HCT116 (cell line): ENCODE measurements around the gene RGS10. TPM values are rescaled to one million over a fixed set of nuclear protein-coding genes. Genes with fewer than 3 reads are reported as not detected.

ENCODE experiments used
- ATAC-seq: fragments of 200-7000 bp; cut with Tn5 transposase; 2 replicates; pipeline ENCODE4 v1.9.1; 2020; ENCODE audit warnings: mild to moderate bottlenecking, moderate library complexity
- BruUV-seq: library from RNA; stranded (reverse); fragments of 400-500 nt; replicated peaks from 2 replicates; lab custom pipeline; 2021; lab: Mats Ljungman, UMichigan
- CTCF ChIA-PET: fragments of 300-600 bp; sonication (Branson Sonifier 250); formaldehyde crosslinking; loops from one replicate; lab custom pipeline; 2021; ENCODE audit warnings: antibody characterized with exemption; lab: Charles Lee
- POLR2A ChIA-PET: fragments of 300-600, 350-600 bp; sonication (Branson Sonifier 250); formaldehyde crosslinking; loops from one replicate; lab custom pipeline; 2021; ENCODE audit warnings: antibody characterized with exemption; lab: Charles Lee
- RAD21 ChIA-PET, 2 experiments: fragments of 300-600 bp; sonication (Branson Sonifier 250); formaldehyde crosslinking; loops; one replicate each; lab custom pipeline; 2023; ENCODE audit warnings: low total read pairs in 2 of 2; ENCODE audit not compliant: uncharacterized antibody in 2 of 2, unreplicated experiment in 2 of 2, low non-redundant PET in 1 of 2; lab: Charles Lee
- DNase-seq: peaks from one replicate; pipeline ENCODE4 v3.0.0-alpha.2; 2010; ENCODE audit warnings: low read depth, low spot score
- H2AFZ ChIP-seq: fragments of 200-600 bp; shearing (Covaris generic), sonication (generic); 2 replicates; pipeline ENCODE4 v1.6.1; 2017; ENCODE audit warnings: low read depth, mixed run types, mixed read lengths, antibody characterized with exemption, low read length; ENCODE audit not compliant: poor library complexity, severe bottlenecking
- H3K27ac ChIP-seq: 2 replicates; pipeline ENCODE4 v1.5.1; 2012; ENCODE audit warnings: low read depth, low read length
- H3K27me3 ChIP-seq: fragments of 200-600 bp; sonication (generic); 2 replicates; pipeline ENCODE4 v1.6.1; 2016; ENCODE audit warnings: mixed run types, low read length, mixed read lengths; ENCODE audit not compliant: insufficient read depth
- H3K36me3 ChIP-seq, 2 experiments: fragments of 200-500 bp in 1 of 2; fragments of 200-600 bp in 1 of 2; sonication (Bioruptor generic) in 1 of 2; sonication (generic) in 1 of 2; 2 replicates each; pipeline versions ENCODE4 v1.5.1 to v1.6.1; 2014 to 2016; ENCODE audit warnings: low read length in 2 of 2, inconsistent platforms in 1 of 2, mixed read lengths in 1 of 2, mixed run types in 1 of 2; ENCODE audit not compliant: insufficient read depth in 2 of 2, control insufficient read depth in 1 of 2
- H3K4me1 ChIP-seq, 2 experiments: fragments of 200-600 bp in 1 of 2; sonication (generic) in 1 of 2; 2 replicates each; pipeline versions ENCODE4 v1.5.1 to v1.6.1; 2012 to 2017; ENCODE audit warnings: low read length in 2 of 2, inconsistent platforms in 1 of 2, mild to moderate bottlenecking in 1 of 2, mixed read lengths in 1 of 2, mixed run types in 1 of 2, moderate library complexity in 1 of 2; ENCODE audit not compliant: insufficient read depth in 2 of 2, control insufficient read depth in 1 of 2
- H3K4me2 ChIP-seq: fragments of 200-600 bp; sonication (generic); 2 replicates; pipeline ENCODE4 v1.6.1; 2017; ENCODE audit warnings: mixed run types, low read length, mixed read lengths
- H3K4me3 ChIP-seq, 2 experiments: fragments of 200-600 bp in 1 of 2; sonication (generic) in 1 of 2; replicated peaks in 1 of 2; 2 replicates each; pipeline ENCODE4 v1.5.1; 2011 to 2016; ENCODE audit warnings: low read length in 2 of 2, control low read depth in 1 of 2, low read depth in 1 of 2, mild to moderate bottlenecking in 1 of 2, mixed read lengths in 1 of 2, mixed run types in 1 of 2
- H3K79me2 ChIP-seq: fragments of 200-600 bp; sonication (generic); 2 replicates; pipeline ENCODE4 v1.6.1; 2017; ENCODE audit warnings: mild to moderate bottlenecking, mixed run types, low read length, moderate library complexity, mixed read lengths; ENCODE audit not compliant: insufficient read depth
- H3K9ac ChIP-seq: fragments of 200-600 bp; sonication (generic); 2 replicates; pipeline ENCODE4 v1.6.1; 2016; ENCODE audit warnings: low read length, mixed read lengths
- H3K9me2 ChIP-seq: fragments of 200-600 bp; sonication (generic), shearing (Covaris generic); 2 replicates; pipeline ENCODE4 v1.6.1; 2017; ENCODE audit warnings: mixed run types, mild to moderate bottlenecking, moderate library complexity; ENCODE audit not compliant: insufficient read depth
- H3K9me3 ChIP-seq, 2 experiments: fragments of 200-500 bp in 1 of 2; fragments of 200-600 bp in 1 of 2; sonication (Bioruptor generic) in 1 of 2; sonication (generic) in 1 of 2; 2 replicates each; pipeline ENCODE4 v1.6.1; 2014 to 2017; ENCODE audit warnings: low read length in 2 of 2, mixed read lengths in 2 of 2, inconsistent platforms in 1 of 2, low read depth in 1 of 2, mild to moderate bottlenecking in 1 of 2, mixed run types in 1 of 2, moderate library complexity in 1 of 2; ENCODE audit not compliant: control insufficient read depth in 1 of 2, insufficient read depth in 1 of 2
- H4K20me1 ChIP-seq: fragments of 200-600 bp; sonication (generic), shearing (Covaris generic); 2 replicates; pipeline ENCODE4 v1.6.1; 2017; ENCODE audit warnings: mixed run types, mild to moderate bottlenecking, moderate library complexity; ENCODE audit not compliant: insufficient read depth
- CBX3 ChIP-seq: IDR thresholded peaks from 2 replicates; pipeline ENCODE4 v1.6.1; 2012; ENCODE audit warnings: low read depth
- EZH2 ChIP-seq: fragments of 200-600 bp; sonication (generic); IDR thresholded peaks from 2 replicates; pipeline ENCODE4 v1.6.1; 2017; ENCODE audit warnings: antibody characterized with exemption, mixed run types
- SIN3A ChIP-seq: IDR thresholded peaks from 2 replicates; pipeline ENCODE4 v1.6.1; 2012; ENCODE audit warnings: low read depth
- TCF7L2 ChIP-seq: IDR thresholded peaks from 2 replicates; pipeline ENCODE4 v1.7.0; 2011; ENCODE audit warnings: borderline replicate concordance, inconsistent platforms; ENCODE audit not compliant: insufficient read depth, insufficient read length; ENCODE audit errors: extremely low read depth
- intact Hi-C: fragments of 100-400 bp; cut with micrococcal nuclease; formaldehyde crosslinking; loops from 2 replicates; pipeline ENCODE4 v1.10.0; 2022
- total RNA-seq: library from RNA; stranded (reverse); gene quantifications from one replicate; pipeline ENCODE4 v1.2.1, GENCODE V29; 2021; ENCODE audit not compliant: unreplicated experiment
- TF ChIP-seq, protein P1 (sequence below): IDR thresholded peaks from 2 replicates; pipeline ENCODE4 v1.6.1; 2011; ENCODE audit warnings: mild to moderate bottlenecking, low read length, moderate library complexity; ENCODE audit not compliant: insufficient replicate concordance; ENCODE audit errors: extremely low read depth

The RGS10 gene
- total RNA-seq, 1 experiment from 2014 or later = 96.7 TPM

DNA sequence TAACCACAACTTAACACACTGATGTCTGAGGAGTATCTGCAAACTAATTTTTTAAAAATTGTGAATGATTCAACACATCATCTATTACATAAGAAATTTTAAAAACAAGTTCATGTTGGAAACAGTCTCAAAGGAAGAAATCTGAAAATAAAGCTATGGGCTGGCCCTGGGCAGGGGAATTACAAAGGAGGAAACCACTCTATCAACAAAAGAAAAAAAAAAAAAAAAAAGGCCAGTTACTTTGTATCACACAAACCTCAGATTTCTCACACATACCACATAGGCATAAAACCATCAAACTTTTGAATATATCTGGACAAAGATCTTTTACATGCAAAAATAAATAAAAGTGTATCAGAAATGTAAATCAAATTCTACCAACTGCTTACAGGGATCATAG, 33.5 kb upstream of the RGS10 start:
- no peak for TF ChIP-seq CBX3
- TF ChIP-seq, protein P1, sequence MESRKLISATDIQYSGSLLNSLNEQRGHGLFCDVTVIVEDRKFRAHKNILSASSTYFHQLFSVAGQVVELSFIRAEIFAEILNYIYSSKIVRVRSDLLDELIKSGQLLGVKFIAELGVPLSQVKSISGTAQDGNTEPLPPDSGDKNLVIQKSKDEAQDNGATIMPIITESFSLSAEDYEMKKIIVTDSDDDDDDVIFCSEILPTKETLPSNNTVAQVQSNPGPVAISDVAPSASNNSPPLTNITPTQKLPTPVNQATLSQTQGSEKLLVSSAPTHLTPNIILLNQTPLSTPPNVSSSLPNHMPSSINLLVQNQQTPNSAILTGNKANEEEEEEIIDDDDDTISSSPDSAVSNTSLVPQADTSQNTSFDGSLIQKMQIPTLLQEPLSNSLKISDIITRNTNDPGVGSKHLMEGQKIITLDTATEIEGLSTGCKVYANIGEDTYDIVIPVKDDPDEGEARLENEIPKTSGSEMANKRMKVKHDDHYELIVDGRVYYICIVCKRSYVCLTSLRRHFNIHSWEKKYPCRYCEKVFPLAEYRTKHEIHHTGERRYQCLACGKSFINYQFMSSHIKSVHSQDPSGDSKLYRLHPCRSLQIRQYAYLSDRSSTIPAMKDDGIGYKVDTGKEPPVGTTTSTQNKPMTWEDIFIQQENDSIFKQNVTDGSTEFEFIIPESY = no peak
- TF ChIP-seq EZH2 = no peak
- ChIA-PET POLR2A (no interaction called here), RAD21 (no interaction called here), CTCF (no interaction called here)
- DNase-seq = no peak
- peaks cover 11% of the 10 kb centered on the region for H4K20me1 ChIP-seq
- peaks cover 59 to 67% of the 10 kb centered on the region in 2 experiments for H3K36me3 ChIP-seq
- H3K27ac ChIP-seq = no peak overlapping the region
- no peaks in the 10 kb centered on the region for H3K9me2 ChIP-seq
- H3K4me2 ChIP-seq = no peak overlapping the region
- BruUV-seq = TSS peak; percentile 17
- H2AFZ ChIP-seq = no peak overlapping the region
- no peak overlapping the region for H3K9ac ChIP-seq
- peaks cover 27% of the 10 kb centered on the region for H3K79me2 ChIP-seq
- no peaks in the 10 kb centered on the region for H3K27me3 ChIP-seq
- H3K4me1 ChIP-seq = peaks cover 0 to 2% of the 10 kb centered on the region in 2 experiments; a peak in 1 of 4 replicates
- H3K9me3 ChIP-seq = no peaks in the 10 kb centered on the region
- no peak overlapping the region for H3K4me3 ChIP-seq
- ATAC-seq = no peak
- intact Hi-C loops = no loop called here

DNA sequence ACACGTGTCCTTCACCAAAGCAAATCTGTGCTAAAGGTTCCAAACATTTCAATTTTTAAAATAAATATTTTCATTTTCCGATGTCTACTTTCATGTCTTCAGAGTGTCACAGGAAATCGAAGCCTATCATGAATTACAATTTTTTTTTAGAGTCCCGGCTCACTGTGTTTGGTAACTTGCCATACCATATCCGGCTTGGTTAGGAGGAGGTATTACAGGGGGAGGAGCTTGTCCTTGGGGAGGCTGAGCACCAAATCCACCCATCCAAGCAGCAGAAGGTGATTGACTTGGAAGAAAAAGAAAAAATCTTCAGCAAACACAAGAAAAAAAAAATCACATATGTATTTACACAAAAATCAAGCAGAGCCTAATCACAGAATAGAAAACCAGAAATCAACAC, 33.0 kb upstream of the RGS10 start:
- DNase-seq (no peak), ATAC-seq (peak; percentile 65)
- H3K27ac ChIP-seq = no peak overlapping the region
- ChIA-PET POLR2A (no interaction called here), CTCF (no interaction called here), RAD21 (no interaction called here)
- no peak for TF ChIP-seq TCF7L2
- TF ChIP-seq SIN3A = no peak
- H3K9me2 ChIP-seq = no peaks in the 10 kb centered on the region
- no peak overlapping the region for H3K9ac ChIP-seq
- no TSS peak for BruUV-seq
- no peak overlapping the region for H3K4me2 ChIP-seq
- no peak overlapping the region for H3K4me3 ChIP-seq
- H3K36me3 ChIP-seq = peaks cover 58 to 62% of the 10 kb centered on the region in 2 experiments
- peaks cover 11% of the 10 kb centered on the region for H4K20me1 ChIP-seq
- intact Hi-C loops = no loop called here
- no peaks in the 10 kb centered on the region for H3K27me3 ChIP-seq
- peaks cover 22% of the 10 kb centered on the region for H3K79me2 ChIP-seq
- H3K9me3 ChIP-seq = no peaks in the 10 kb centered on the region
- H2AFZ ChIP-seq = no peak overlapping the region
- H3K4me1 ChIP-seq = peaks cover 2 to 5% of the 10 kb centered on the region in 2 experiments; a peak in 3 of 4 replicates
